ENCODE data around the gene DHX15.

GRCh38 chr4:24570172-24570571, 14.2 kb downstream of the DHX15 start:
- TF ChIP-seq, protein P1, sequence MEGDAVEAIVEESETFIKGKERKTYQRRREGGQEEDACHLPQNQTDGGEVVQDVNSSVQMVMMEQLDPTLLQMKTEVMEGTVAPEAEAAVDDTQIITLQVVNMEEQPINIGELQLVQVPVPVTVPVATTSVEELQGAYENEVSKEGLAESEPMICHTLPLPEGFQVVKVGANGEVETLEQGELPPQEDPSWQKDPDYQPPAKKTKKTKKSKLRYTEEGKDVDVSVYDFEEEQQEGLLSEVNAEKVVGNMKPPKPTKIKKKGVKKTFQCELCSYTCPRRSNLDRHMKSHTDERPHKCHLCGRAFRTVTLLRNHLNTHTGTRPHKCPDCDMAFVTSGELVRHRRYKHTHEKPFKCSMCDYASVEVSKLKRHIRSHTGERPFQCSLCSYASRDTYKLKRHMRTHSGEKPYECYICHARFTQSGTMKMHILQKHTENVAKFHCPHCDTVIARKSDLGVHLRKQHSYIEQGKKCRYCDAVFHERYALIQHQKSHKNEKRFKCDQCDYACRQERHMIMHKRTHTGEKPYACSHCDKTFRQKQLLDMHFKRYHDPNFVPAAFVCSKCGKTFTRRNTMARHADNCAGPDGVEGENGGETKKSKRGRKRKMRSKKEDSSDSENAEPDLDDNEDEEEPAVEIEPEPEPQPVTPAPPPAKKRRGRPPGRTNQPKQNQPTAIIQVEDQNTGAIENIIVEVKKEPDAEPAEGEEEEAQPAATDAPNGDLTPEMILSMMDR (IDR thresholded peaks at IDR 0.05) = no peak
- TF ChIP-seq POLR2A (IDR thresholded peaks at IDR 0.05; ENCODE audit: low read depth) (no peak), EP300 (IDR thresholded peaks at IDR 0.05) (no peak)
